Measurements from ENCODE around the gene MON1B. TPM values are rescaled to one million over a fixed set of nuclear protein-coding genes. Genes with fewer than 3 reads are reported as not detected.
"Not testable (repeated sequence)": the region's sequence is repeated elsewhere in the genome, so short reads cannot be mapped to it uniquely, and the experiment has no call there.

Gene MON1B
- total RNA-seq, 1 donor from 2014 or later: 6.8 TPM

DNA sequence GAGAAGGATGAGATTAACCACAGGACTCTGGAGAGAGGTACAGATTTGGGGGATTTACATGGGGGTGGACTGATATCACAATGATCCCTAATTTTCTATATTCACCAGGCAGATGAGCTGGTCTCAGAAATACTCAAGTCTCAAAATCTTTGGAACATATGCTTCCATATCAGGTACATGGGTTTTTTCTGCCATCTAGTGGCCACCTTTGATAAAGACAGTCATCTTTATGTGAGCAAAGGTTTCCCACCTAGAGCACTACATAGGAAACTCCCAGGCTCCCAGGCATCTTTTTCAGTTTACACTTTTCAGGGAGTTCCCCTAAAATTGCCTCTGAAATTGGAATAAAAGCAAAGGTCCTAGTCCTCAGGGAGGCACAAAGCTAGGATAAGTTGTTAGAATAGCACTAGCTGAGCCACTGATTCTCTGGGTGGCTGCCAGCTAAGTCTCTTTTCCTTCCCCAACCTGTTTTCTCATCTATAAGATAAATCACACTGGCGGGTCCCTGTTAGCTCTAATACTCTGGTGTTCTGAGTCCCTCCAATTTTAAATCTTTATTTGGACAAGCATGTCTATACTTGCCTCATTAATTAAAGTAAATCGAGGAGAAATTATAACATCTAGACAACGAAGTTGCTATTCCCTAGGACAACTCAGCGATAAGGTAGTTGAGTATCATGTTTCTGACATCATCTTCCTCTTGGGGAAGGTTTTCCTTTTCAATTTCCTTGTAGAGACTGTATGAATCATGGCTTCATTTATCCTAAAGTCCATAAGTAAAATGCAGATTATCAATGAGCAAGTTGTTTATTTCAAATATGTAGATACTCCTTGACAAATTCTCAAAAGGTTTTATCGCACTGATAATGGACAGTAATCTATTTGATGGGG is 19.0 kb upstream of the MON1B start:
- Histone ChIP-seq H3K4me3 (ENCODE audit: low read depth, low read length) (no peak overlapping the region), H3K27me3 (ENCODE audit: control insufficient read depth, insufficient read depth, low read length) (no peaks in the 10 kb centered on the region), H3K36me3 (ENCODE audit: control insufficient read depth, insufficient read depth, low read length) (no peaks in the 10 kb centered on the region)
- DNase-seq (ENCODE audit: low read depth) (peak; percentile 64), FAIRE-seq (no peak)
- peak; percentile 63 for TF ChIP-seq CTCF (IDR thresholded peaks at IDR 0.05; ENCODE audit: insufficient read depth, low read length, severe bottlenecking)

- no peak for FAIRE-seq
Measured at GRCh38 chr16:77172951-77173350, 18.0 kb upstream of the MON1B start.

DNA sequence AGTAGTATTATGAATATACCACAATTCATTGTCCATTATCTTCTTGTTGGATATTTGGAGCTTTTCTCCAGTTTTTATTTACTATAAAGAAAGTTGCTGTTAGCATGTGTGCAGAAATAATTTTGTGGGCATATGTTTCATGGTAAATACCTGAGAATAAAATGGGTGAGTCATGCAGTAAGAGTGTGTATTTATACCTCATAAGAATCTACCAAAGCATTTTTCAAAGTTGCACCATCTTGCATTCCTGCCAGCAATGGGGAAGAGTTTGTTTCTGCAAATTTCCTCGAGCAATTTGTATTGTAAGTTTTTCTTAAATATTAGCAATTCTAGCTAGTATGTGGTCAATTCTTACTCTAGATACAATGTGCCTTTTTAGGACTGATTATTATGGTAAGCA is 7.9 kb upstream of the MON1B start:
- DNase-seq (ENCODE audit: low read depth) (peak; percentile 66), FAIRE-seq (no peak)
- H3K27me3 ChIP-seq (ENCODE audit: control insufficient read depth, insufficient read depth, low read length): no peaks in the 10 kb centered on the region
- H3K4me3 ChIP-seq (ENCODE audit: low read depth, low read length): no peak overlapping the region
- H3K36me3 ChIP-seq (ENCODE audit: control insufficient read depth, insufficient read depth, low read length): no peaks in the 10 kb centered on the region
- no peak for TF ChIP-seq CTCF (IDR thresholded peaks at IDR 0.05; ENCODE audit: insufficient read depth, low read length, severe bottlenecking)

More at GRCh38 chr16:77172951-77173350, 18.0 kb upstream of the MON1B start:
- no peak overlapping the region for H3K4me3 ChIP-seq (ENCODE audit: low read depth, low read length)
- DNase-seq (ENCODE audit: low read depth): peak; percentile 15
- H3K36me3 ChIP-seq (ENCODE audit: control insufficient read depth, insufficient read depth, low read length): no peaks in the 10 kb centered on the region
- no peaks in the 10 kb centered on the region for H3K27me3 ChIP-seq (ENCODE audit: control insufficient read depth, insufficient read depth, low read length)
- TF ChIP-seq CTCF (IDR thresholded peaks at IDR 0.05; ENCODE audit: insufficient read depth, low read length, severe bottlenecking): no peak

GRCh38 chr16:77186298-77186697 is 4.7 kb upstream of the MON1B start:
- not testable (repeated sequence) for H3K4me3 ChIP-seq (ENCODE audit: low read depth, low read length); DNase-seq (ENCODE audit: low read depth); H3K36me3 ChIP-seq (ENCODE audit: control insufficient read depth, insufficient read depth, low read length); H3K27me3 ChIP-seq (ENCODE audit: control insufficient read depth, insufficient read depth, low read length); FAIRE-seq

DNA sequence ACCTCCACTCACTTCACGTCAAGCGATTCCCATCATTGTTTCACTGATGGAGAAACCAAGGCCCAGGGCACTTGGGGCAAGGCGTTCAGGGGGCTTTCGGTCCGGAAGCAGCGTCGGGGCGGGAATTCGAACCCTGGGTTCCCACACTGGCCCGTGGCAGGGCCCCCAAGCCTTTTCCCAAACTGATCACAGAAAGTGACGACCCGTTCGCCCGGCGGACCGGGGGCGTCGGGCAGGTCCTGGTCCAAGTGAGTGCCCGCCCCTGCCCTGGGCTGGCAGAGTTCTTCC is 856 bp upstream of the MON1B start:
- TF ChIP-seq CTCF (IDR thresholded peaks at IDR 0.05; ENCODE audit: insufficient read depth, low read length, severe bottlenecking): no peak
- H3K4me3 ChIP-seq (ENCODE audit: low read depth, low read length): peak overlapping the region; percentile 91
- no peaks in the 10 kb centered on the region for H3K27me3 ChIP-seq (ENCODE audit: control insufficient read depth, insufficient read depth, low read length)
- no peak for DNase-seq (ENCODE audit: low read depth)
- H3K36me3 ChIP-seq (ENCODE audit: control insufficient read depth, insufficient read depth, low read length): peaks cover 7% of the 10 kb centered on the region
- no peak for FAIRE-seq

DNA sequence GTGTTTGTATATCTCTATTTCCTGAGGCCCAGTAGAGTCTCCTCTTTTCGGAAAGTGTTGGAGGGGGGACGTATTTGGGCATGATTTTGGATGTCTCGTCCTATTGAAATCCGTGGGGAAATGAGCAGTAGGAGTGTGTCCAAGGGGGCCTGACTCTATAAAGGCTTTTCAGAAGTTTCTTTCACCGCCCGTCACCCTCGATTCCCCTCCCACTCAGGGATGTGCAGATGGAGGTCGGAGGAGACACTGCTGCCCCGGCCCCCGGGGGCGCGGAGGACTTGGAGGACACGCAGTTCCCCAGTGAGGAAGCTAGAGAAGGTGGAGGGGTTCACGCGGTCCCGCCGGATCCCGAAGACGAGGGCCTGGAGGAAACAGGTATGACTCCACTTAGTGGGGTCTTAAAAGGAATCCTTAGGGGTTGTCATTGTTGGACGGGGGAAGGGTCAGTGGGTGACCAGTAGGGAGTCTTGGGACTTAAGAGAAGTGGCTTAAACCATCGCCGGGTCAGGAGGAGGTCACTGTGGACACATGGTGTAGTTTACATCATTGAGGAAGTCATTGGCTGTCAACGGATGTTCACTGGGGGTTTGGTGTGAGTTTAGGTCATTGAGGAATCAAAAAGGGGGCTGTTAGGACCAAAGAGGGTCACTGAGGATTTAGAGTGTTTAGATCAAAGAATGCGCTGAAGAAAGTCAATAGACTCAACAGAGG is 424 bp downstream of the MON1B start:
- FAIRE-seq: peak; percentile 28

More for the DNA sequence above, 424 bp downstream of the MON1B start:
- Histone ChIP-seq H3K4me3 (ENCODE audit: low read depth, low read length) (peak overlapping the region; percentile 91), H3K27me3 (ENCODE audit: control insufficient read depth, insufficient read depth, low read length) (no peaks in the 10 kb centered on the region), H3K36me3 (ENCODE audit: control insufficient read depth, insufficient read depth, low read length) (peaks cover 14% of the 10 kb centered on the region)
- DNase-seq (ENCODE audit: low read depth): no peak
- no peak for TF ChIP-seq CTCF (IDR thresholded peaks at IDR 0.05; ENCODE audit: insufficient read depth, low read length, severe bottlenecking)
